Middle frontal gyrus (tissue), 1 donor: ENCODE measurements around the gene GLYR1.
"Not testable (repeated sequence)": the region's sequence is repeated elsewhere in the genome, so short reads cannot be mapped to it uniquely, and the experiment has no call there.

ENCODE experiments used
- DNase-seq: peaks from one replicate; pipeline ENCODE4 v3.0.0-alpha.2; 2015; ENCODE audit warnings: low spot score; ENCODE audit errors: extremely low spot score

Gene GLYR1

GRCh38 chr16:4790261-4790660, 56.8 kb downstream of the GLYR1 start:
- no peak for DNase-seq

- DNase-seq = no peak
Observed at GRCh38 chr16:4788910-4789309, 58.2 kb downstream of the GLYR1 start.

GRCh38 chr16:4788489-4788889, 58.6 kb downstream of the GLYR1 start:
- no peak for DNase-seq

GRCh38 chr16:4787627-4788482, 59.2 kb downstream of the GLYR1 start, which contains the start of gene SEPTIN12:
SEPTIN12 (minus strand) TSS chr16:4788345; CDS start chr16:4787645, 700 bp downstream.
- no peak for DNase-seq

GRCh38 chr16:4787068-4787467, 60.0 kb downstream of the GLYR1 start:
- no peak for DNase-seq

- DNase-seq = no peak
Observed at GRCh38 chr16:4785758-4786433, 61.2 kb downstream of the GLYR1 start.

- not testable (repeated sequence) for DNase-seq
Observed at GRCh38 chr16:4784444-4784987, 62.6 kb downstream of the GLYR1 start.

- DNase-seq = no peak
Observed at GRCh38 chr16:4783951-4784336, 63.1 kb downstream of the GLYR1 start.

GRCh38 chr16:4783251-4783950, 63.7 kb downstream of the GLYR1 start:
- DNase-seq = no peak

- DNase-seq = no peak
Observed at GRCh38 chr16:4780235-4780634, 66.9 kb downstream of the GLYR1 start.

GRCh38 chr16:4778050-4778392, 69.1 kb downstream of the GLYR1 start:
- DNase-seq = no peak

GRCh38 chr16:4777339-4778049, 69.6 kb downstream of the GLYR1 start:
- DNase-seq = no peak

- DNase-seq = no peak
Observed at GRCh38 chr16:4776141-4776705, 70.9 kb downstream of the GLYR1 start.

GRCh38 chr16:4775005-4775404, 72.1 kb downstream of the GLYR1 start:
- no peak for DNase-seq

GRCh38 chr16:4772351-4772750, 74.7 kb downstream of the GLYR1 start:
- DNase-seq = no peak

- no peak for DNase-seq
Observed at GRCh38 chr16:4771646-4772045, 75.4 kb downstream of the GLYR1 start.

GRCh38 chr16:4769306-4769638, 77.8 kb downstream of the GLYR1 start:
- DNase-seq = no peak

- DNase-seq = peak; percentile 95
Observed at GRCh38 chr16:4768549-4769305, 78.4 kb downstream of the GLYR1 start.

GRCh38 chr16:4767872-4768548, 79.1 kb downstream of the GLYR1 start:
- DNase-seq = no peak
